Measurements from ENCODE around the gene TNFRSF1A.
A peak's percentile ranks its signal among the peaks of the same experiment; 100 is the strongest.

Gene TNFRSF1A

GRCh38 chr12:6337958-6338433 lies 3.9 kb downstream of the TNFRSF1A start:
- H3K9me3 ChIP-seq: no peaks in the 10 kb centered on the region
- H3K36me3 ChIP-seq: peaks cover 33% of the 10 kb centered on the region
- peaks cover 82% of the 10 kb centered on the region for H3K4me1 ChIP-seq
- H3K4me3 ChIP-seq: peak overlapping the region; percentile 92
- no peak for TF ChIP-seq Cebpa-rat (IDR thresholded peaks at IDR 0.05)
- H3K27me3 ChIP-seq: no peaks in the 10 kb centered on the region
- peak overlapping the region; percentile 98 for H3K27ac ChIP-seq
- H3K4me2 ChIP-seq: peak overlapping the region; percentile 99
- peak overlapping the region; percentile 96 for H3K9ac ChIP-seq
- H4K20me1 ChIP-seq: peaks cover 67% of the 10 kb centered on the region

GRCh38 chr12:6336889-6337853 lies 4.7 kb downstream of the TNFRSF1A start:
- Histone ChIP-seq H3K4me3 (peak overlapping the region; percentile 92), H3K9me3 (no peaks in the 10 kb centered on the region), H3K27me3 (no peaks in the 10 kb centered on the region), H3K9ac (peak overlapping the region; percentile 96), H3K4me1 (peaks cover 82% of the 10 kb centered on the region), H3K4me2 (peak overlapping the region; percentile 99), H3K36me3 (peaks cover 42% of the 10 kb centered on the region), H4K20me1 (peaks cover 75% of the 10 kb centered on the region), H3K27ac (peak overlapping the region; percentile 98)
- TF ChIP-seq Cebpa-rat (IDR thresholded peaks at IDR 0.05): no peak

- Histone ChIP-seq H3K9me3 (no peaks in the 10 kb centered on the region), H3K27ac (peak overlapping the region; percentile 98), H3K36me3 (peaks cover 51% of the 10 kb centered on the region), H3K4me1 (peaks cover 88% of the 10 kb centered on the region), H4K20me1 (peaks cover 84% of the 10 kb centered on the region), H3K9ac (peak overlapping the region; percentile 96), H3K4me3 (peak overlapping the region; percentile 92), H3K4me2 (peak overlapping the region; percentile 99), H3K27me3 (no peaks in the 10 kb centered on the region)
- TF ChIP-seq Cebpa-rat (IDR thresholded peaks at IDR 0.05): no peak
Observed at GRCh38 chr12:6336079-6336888, 5.6 kb downstream of the TNFRSF1A start.

DNA sequence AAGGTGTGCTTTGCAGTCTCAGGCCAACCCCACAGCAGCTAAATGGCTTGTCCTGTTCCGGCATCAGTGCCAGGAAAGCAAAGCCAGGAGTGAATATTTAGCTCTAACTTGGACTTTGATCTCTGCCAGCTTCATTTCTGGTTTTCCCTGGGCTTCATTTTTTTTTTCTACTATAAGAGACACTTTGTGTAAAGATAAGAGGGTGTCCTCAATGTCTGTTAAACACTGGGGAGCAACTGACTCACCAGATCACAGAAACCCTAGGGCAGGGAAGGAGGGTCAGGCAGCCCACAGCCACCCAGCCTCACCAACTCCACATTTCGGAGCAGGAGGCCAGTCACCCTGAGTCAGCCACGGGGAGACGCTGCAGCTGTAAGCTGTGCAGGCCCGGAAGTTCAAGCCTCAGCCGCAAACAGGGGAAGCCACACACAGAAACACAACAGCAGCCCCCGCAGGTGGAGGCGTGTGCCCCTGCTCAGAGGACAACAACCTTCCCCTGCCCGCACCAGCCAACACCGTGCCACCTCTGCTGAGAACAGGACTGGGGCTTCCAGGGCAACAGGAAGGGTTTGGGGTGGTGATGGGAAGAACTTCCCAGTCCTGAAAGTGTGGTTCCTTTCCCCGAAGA lies 6.3 kb downstream of the TNFRSF1A start:
- Histone ChIP-seq H3K4me2 (peak overlapping the region; percentile 99), H4K20me1 (peaks cover 91% of the 10 kb centered on the region), H3K27me3 (no peaks in the 10 kb centered on the region), H3K27ac (peak overlapping the region; percentile 98), H3K36me3 (peaks cover 58% of the 10 kb centered on the region), H3K9ac (peak overlapping the region; percentile 96), H3K4me3 (peak overlapping the region; percentile 92), H3K9me3 (no peaks in the 10 kb centered on the region), H3K4me1 (peaks cover 95% of the 10 kb centered on the region)
- TF ChIP-seq Cebpa-rat (IDR thresholded peaks at IDR 0.05): no peak

DNA sequence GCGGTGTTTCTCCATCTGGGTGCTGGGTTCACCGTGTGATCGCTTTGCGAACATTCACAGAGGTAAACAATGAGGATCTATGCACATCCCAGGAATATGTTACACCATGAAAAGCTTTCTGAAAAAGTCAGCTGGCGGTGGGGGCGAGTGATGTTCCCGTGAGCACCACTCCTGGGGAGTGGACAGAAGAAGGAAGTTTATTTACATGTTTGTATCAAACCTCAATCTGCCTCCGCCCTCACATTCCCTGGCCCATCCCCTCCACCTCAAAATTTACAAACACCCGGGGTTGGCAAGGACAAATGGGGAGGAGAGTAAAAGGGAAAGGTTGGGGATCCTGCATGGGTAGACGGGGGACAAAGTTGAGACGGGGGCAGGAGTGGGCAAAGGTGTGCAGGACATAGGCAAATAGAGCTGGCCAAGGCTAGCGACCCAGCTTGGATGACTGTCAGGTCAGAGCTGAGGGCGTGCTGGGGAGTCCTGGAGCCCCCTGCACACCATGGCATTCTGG lies 6.9 kb downstream of the TNFRSF1A start:
- Histone ChIP-seq H4K20me1 (peaks cover 91% of the 10 kb centered on the region), H3K36me3 (peaks cover 63% of the 10 kb centered on the region), H3K4me1 (peaks cover 100% of the 10 kb centered on the region), H3K27ac (peak overlapping the region; percentile 98), H3K4me2 (peak overlapping the region; percentile 99), H3K9me3 (no peaks in the 10 kb centered on the region), H3K27me3 (no peaks in the 10 kb centered on the region), H3K4me3 (peak overlapping the region; percentile 92; the same call in 1 of the 2 replicates), H3K9ac (peak overlapping the region; percentile 96; the same call in 1 of the 2 replicates)
- no peak for TF ChIP-seq Cebpa-rat (IDR thresholded peaks at IDR 0.05)

GRCh38 chr12:6334359-6334758 lies 7.5 kb downstream of the TNFRSF1A start:
- H3K4me1 ChIP-seq: peaks cover 100% of the 10 kb centered on the region
- H3K27me3 ChIP-seq: no peaks in the 10 kb centered on the region
- peak overlapping the region; percentile 99 for H3K4me2 ChIP-seq
- no peaks in the 10 kb centered on the region for H3K9me3 ChIP-seq
- peaks cover 91% of the 10 kb centered on the region for H4K20me1 ChIP-seq
- H3K4me3 ChIP-seq: no peak overlapping the region
- no peak for TF ChIP-seq Cebpa-rat (IDR thresholded peaks at IDR 0.05)
- no peak overlapping the region for H3K9ac ChIP-seq
- H3K27ac ChIP-seq: no peak overlapping the region
- peaks cover 67% of the 10 kb centered on the region for H3K36me3 ChIP-seq

DNA sequence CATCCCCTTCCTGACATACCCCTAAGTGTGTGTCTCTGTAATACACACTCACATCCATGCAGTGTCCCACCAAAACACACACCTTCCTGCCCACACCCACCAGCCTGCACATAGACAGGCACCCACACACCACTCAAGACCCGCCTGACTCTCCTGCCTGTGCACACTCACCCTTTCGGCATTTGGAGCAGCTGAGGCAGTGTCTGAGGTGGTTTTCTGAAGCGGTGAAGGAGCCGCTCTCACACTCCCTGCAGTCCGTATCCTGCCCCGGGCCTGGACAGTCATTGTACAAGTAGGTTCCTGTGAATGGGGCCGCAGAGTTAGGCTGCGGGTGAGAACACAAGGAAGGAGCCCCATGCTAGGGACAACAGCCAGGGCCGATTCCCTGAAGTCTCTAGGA lies 8.3 kb downstream of the TNFRSF1A start:
- no peak for TF ChIP-seq Cebpa-rat (IDR thresholded peaks at IDR 0.05)
- Histone ChIP-seq H3K4me1 (peaks cover 100% of the 10 kb centered on the region), H4K20me1 (peaks cover 91% of the 10 kb centered on the region), H3K36me3 (peaks cover 69% of the 10 kb centered on the region), H3K9me3 (no peaks in the 10 kb centered on the region), H3K4me3 (no peak overlapping the region), H3K27me3 (no peaks in the 10 kb centered on the region), H3K9ac (no peak overlapping the region), H3K27ac (no peak overlapping the region), H3K4me2 (peak overlapping the region; percentile 7; the same call in 1 of the 2 replicates)

- no peak overlapping the region for H3K27ac ChIP-seq
- TF ChIP-seq Cebpa-rat (IDR thresholded peaks at IDR 0.05): no peak
- peaks cover 74% of the 10 kb centered on the region for H3K36me3 ChIP-seq
- H3K9ac ChIP-seq: no peak overlapping the region
- H3K9me3 ChIP-seq: no peaks in the 10 kb centered on the region
- no peak overlapping the region for H3K4me3 ChIP-seq
- no peaks in the 10 kb centered on the region for H3K27me3 ChIP-seq
- peaks cover 100% of the 10 kb centered on the region for H3K4me1 ChIP-seq
- peaks cover 91% of the 10 kb centered on the region for H4K20me1 ChIP-seq
- peak overlapping the region; percentile 23; the same call in 1 of the 2 replicates for H3K4me2 ChIP-seq
Observed at GRCh38 chr12:6333029-6333428, 8.8 kb downstream of the TNFRSF1A start.

GRCh38 chr12:6332459-6332858 lies 9.4 kb downstream of the TNFRSF1A start:
- H3K36me3 ChIP-seq: peaks cover 80% of the 10 kb centered on the region
- TF ChIP-seq Cebpa-rat (IDR thresholded peaks at IDR 0.05): no peak
- no peaks in the 10 kb centered on the region for H3K27me3 ChIP-seq
- no peak overlapping the region for H3K27ac ChIP-seq
- H3K9ac ChIP-seq: no peak overlapping the region
- H3K4me2 ChIP-seq: 0 out of 2 replicates have a peak overlapping the region, but pooled peaks have one; percentile 23
- peaks cover 95% of the 10 kb centered on the region for H4K20me1 ChIP-seq
- no peak overlapping the region for H3K4me3 ChIP-seq
- peaks cover 100% of the 10 kb centered on the region for H3K4me1 ChIP-seq
- H3K9me3 ChIP-seq: no peaks in the 10 kb centered on the region
